ENCODE measurements around the gene MYPN. TPM values are rescaled to one million over a fixed set of nuclear protein-coding genes. Genes with fewer than 3 reads are reported as not detected.

Gene MYPN
- total RNA-seq, 3 donors from 2014 or later = 0.47 to 1.8 (median 0.93) TPM

DNA sequence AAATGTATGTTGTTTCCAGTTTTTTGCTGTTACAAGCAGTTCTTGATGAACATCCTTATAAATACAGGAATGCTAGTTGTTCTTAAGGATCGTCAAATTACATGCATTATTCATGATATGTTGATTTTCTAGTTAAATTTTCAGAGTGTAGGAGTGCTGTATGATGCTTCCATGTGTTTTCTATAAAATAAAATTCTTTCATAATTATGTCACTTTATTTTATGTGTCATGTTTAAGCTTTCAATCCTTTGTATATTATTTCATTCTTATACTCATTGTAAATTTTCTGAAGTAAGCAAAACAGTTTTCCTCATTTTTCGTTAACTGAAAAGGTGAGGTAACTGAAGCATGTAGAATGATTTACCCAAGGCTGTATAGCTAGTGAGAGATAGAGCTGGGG lies 16.8 kb upstream of the MYPN start:
- Histone ChIP-seq H3K36me3 (ENCODE audit: low read depth) (no peaks in the 10 kb centered on the region), H3K4me3 (no peak overlapping the region), H3K4me1 (ENCODE audit: low read depth) (no peaks in the 10 kb centered on the region), H3K9me3 (no peaks in the 10 kb centered on the region)
- intact Hi-C loops (cut with DNase I, micrococcal nuclease) = no loop called here
- TF ChIP-seq CTCF (IDR thresholded peaks at IDR 0.05) = no peak
- ATAC-seq (no peak), DNase-seq (no peak)

- H3K36me3 ChIP-seq (ENCODE audit: low read depth) = no peaks in the 10 kb centered on the region
- H3K4me1 ChIP-seq (ENCODE audit: low read depth) = no peaks in the 10 kb centered on the region
- DNase-seq = no peak
- TF ChIP-seq CTCF (IDR thresholded peaks at IDR 0.05) = no peak
- no peak overlapping the region for H3K4me3 ChIP-seq
- intact Hi-C loops (cut with DNase I, micrococcal nuclease) = no loop called here
- H3K9me3 ChIP-seq = no peaks in the 10 kb centered on the region
- no peak for ATAC-seq
Measured at GRCh38 chr10:68095153-68095552, 14.1 kb upstream of the MYPN start.

DNA sequence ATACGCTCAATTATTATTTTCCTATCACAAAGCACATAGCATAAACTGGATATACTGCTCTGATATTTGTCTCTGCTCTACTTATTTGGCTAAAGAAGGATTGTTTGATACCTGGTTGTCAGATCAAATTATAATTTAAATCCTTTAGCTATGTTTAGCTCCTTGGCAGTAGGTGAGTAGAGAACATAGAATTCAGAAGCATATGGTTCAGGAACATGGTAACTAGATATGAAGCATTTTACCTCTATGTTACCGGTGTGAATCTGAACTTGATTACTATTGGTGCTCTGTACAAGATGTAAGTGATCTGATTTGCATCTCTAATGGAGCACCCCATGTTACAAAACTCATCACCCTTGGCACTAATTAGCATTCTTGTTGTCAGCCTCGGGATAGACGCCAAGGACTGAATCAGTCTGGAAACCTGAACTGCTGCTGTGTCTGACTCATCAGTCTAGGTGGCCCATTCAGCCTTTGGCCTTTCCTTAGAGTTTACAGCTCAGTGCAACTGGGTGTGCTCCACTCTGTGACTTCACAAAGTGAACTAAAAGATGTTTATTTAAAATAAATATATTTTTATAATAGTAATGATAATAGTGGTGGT lies 12.3 kb upstream of the MYPN start:
- no peaks in the 10 kb centered on the region for H3K9me3 ChIP-seq
- intact Hi-C loops (cut with DNase I, micrococcal nuclease) = no loop called here
- H3K4me3 ChIP-seq = no peak overlapping the region
- H3K36me3 ChIP-seq (ENCODE audit: low read depth) = no peaks in the 10 kb centered on the region
- no peaks in the 10 kb centered on the region for H3K4me1 ChIP-seq (ENCODE audit: low read depth)
- no peak for TF ChIP-seq CTCF (IDR thresholded peaks at IDR 0.05)
- DNase-seq (peak in 2 of 3 donors; percentile 33 to 72), ATAC-seq (peak; percentile 100)

DNA sequence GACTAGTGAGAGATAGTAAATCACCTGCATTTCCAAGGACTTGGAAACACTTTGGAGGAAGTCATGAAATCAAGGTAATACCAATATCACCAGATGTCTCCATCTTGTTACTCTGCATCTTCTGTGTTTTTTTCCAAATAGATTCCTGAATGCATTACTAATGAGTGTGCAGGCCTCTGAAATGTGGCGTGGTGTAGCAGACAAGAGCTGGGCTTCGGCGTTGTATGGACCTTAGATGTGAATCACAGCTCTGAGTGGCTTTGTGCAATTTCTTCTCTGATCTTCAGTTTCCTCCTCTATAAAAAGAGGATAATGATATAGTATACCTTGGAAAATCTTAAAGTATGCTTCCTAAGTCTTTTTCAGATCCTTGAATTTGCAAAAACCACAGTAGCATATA lies 9.6 kb upstream of the MYPN start:
- ATAC-seq = no peak
- Histone ChIP-seq H3K36me3 (ENCODE audit: low read depth) (no peaks in the 10 kb centered on the region), H3K4me3 (no peak overlapping the region), H3K9me3 (no peaks in the 10 kb centered on the region), H3K4me1 (ENCODE audit: low read depth) (no peaks in the 10 kb centered on the region)
- DNase-seq = no peak
- intact Hi-C loops (cut with DNase I, micrococcal nuclease) = no loop called here
- TF ChIP-seq CTCF (IDR thresholded peaks at IDR 0.05) = no peak

DNA sequence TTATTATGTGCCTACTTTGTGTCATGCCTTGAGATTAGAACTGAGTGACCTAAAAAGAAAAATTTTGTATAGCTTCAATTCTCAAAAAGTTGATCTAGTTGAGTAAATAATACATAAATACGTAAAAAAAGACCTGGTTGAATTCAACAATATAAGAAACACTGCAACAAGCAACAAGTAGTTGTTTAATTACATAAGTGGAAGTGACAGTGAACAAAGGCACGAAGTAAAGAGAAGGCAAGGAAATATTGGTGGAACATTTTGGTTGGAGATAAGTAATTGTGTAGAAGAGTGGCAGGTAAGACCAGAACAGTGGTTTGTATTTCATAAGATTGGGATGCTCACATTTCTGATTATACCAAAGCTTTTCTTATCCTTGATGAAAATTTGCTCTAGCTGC lies 8.2 kb upstream of the MYPN start:
- no peaks in the 10 kb centered on the region for H3K36me3 ChIP-seq (ENCODE audit: low read depth)
- no peak overlapping the region for H3K4me3 ChIP-seq
- no peak for TF ChIP-seq CTCF (IDR thresholded peaks at IDR 0.05)
- ATAC-seq = no peak
- H3K4me1 ChIP-seq (ENCODE audit: low read depth) = no peaks in the 10 kb centered on the region
- H3K9me3 ChIP-seq = no peaks in the 10 kb centered on the region
- intact Hi-C loops (cut with DNase I, micrococcal nuclease) = no loop called here
- no peak for DNase-seq
